Measurements from ENCODE around the gene TNIK.

TNIK gene

DNA sequence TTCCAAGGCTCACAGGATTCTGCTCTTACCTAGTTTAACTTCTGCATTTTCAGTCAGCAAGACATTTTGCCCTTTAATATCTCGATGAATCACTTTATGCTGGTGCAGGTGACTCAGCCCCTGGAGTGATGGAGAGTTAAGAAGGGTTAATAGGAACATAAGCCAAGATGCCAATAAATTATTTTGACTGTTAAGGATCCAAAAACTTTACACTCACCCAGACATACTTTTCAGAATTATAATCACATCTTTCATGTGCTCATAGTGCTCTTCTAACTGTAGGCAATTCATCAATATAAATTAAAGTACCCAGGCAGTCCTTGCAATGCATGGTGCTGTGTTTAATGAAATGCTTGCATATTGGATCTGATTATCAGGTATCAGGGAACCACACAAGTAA is 269.5 kb downstream of the TNIK start:
- intact Hi-C loops (cut with DNase I; ENCODE audit: low total_unique reads), result no loop called here

DNA sequence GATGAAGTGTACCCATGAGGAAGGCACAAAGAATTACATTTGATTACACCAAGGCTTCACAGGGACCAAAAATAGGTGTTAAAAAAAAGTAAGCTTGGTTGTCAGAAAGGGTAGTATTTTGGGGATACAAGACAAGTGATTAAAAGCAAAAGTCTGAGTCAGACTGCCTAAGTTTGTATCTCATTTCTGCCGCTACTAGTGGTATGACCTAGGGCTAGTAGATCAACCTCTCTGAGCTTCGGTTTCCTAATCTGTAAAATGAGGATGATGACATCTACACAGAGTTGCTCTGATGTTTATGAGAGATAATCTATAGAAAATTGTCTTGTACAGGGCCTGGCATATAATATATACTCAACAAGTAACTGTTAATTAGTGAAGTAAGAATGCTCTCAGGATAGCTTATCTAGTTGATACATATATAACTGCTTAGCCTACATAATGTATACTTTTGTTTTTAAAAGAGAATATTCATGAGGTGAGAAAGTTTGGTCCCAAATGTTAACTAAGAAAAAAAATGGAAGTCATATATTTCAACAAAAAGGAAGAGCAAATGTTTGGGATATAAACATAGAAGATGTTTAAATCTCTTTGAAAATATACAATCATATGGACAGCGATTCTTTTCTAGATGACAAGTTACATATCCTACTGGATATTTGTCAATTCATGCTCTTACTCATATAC is 270.7 kb downstream of the TNIK start:
- Histone ChIP-seq H3K36me3 (no peaks in the 10 kb centered on the region), H3K9me3 (no peaks in the 10 kb centered on the region), H3K4me3 (no peak overlapping the region), H3K4me1 (peaks cover 0 to 30% (median 6%) of the 10 kb centered on the region in 4 donors), H3K27ac (no peak overlapping the region), H3K27me3 (no peaks in the 10 kb centered on the region)
- TF ChIP-seq, protein P1, sequence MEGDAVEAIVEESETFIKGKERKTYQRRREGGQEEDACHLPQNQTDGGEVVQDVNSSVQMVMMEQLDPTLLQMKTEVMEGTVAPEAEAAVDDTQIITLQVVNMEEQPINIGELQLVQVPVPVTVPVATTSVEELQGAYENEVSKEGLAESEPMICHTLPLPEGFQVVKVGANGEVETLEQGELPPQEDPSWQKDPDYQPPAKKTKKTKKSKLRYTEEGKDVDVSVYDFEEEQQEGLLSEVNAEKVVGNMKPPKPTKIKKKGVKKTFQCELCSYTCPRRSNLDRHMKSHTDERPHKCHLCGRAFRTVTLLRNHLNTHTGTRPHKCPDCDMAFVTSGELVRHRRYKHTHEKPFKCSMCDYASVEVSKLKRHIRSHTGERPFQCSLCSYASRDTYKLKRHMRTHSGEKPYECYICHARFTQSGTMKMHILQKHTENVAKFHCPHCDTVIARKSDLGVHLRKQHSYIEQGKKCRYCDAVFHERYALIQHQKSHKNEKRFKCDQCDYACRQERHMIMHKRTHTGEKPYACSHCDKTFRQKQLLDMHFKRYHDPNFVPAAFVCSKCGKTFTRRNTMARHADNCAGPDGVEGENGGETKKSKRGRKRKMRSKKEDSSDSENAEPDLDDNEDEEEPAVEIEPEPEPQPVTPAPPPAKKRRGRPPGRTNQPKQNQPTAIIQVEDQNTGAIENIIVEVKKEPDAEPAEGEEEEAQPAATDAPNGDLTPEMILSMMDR (IDR thresholded peaks at IDR 0.05), result no peak
- DNase-seq, result no peak
- intact Hi-C loops (cut with DNase I; ENCODE audit: low total_unique reads), result loop anchor here (5.0 kb wide), 1 partner anchor 273 kb away; the partner anchor contains the start of gene TNIK

More for the DNA sequence above, 269.5 kb downstream of the TNIK start:
- DNase-seq, result no peak
- peaks cover 0 to 19% (median under 1%) of the 10 kb centered on the region in 4 donors for H3K4me1 ChIP-seq
- H3K27me3 ChIP-seq, result no peaks in the 10 kb centered on the region
- TF ChIP-seq, protein P1 (IDR thresholded peaks at IDR 0.05), result no peak
- no peaks in the 10 kb centered on the region for H3K9me3 ChIP-seq
- H3K27ac ChIP-seq, result no peak overlapping the region
- H3K36me3 ChIP-seq, result no peaks in the 10 kb centered on the region
- no peak overlapping the region for H3K4me3 ChIP-seq

DNA sequence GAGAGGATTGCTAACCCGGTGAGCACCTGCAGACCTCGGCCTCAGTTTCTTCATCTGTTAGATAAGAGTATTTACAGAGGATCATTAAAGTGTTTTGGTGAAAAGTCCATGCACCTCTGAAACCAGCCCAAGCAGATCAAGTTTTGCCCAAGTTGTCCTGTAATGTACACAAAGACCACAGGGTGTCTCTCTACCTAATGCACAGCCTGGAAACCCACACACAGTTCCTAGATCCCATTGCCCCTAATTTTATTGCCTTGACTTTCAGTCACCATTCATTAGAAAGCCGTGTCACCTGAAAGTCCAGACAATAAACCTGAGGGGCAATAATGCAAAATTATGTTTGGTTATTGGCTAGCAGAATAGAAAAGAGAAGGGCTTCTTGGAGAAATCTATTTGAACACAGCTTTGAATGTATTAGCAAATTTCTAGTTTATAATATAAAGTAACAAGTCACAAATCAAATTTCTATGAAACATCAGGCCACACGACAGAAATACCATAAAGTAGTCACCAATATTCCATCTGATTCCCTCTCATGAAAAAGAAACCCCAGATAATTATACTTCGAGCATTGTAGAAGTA is 272.4 kb downstream of the TNIK start:
- intact Hi-C loops (cut with DNase I; ENCODE audit: low total_unique reads), result loop anchor here (5.0 kb wide), 1 partner anchor 275 kb away; the partner anchor contains the start of gene TNIK
- Histone ChIP-seq H3K27me3 (no peaks in the 10 kb centered on the region), H3K4me3 (no peak overlapping the region)

DNA sequence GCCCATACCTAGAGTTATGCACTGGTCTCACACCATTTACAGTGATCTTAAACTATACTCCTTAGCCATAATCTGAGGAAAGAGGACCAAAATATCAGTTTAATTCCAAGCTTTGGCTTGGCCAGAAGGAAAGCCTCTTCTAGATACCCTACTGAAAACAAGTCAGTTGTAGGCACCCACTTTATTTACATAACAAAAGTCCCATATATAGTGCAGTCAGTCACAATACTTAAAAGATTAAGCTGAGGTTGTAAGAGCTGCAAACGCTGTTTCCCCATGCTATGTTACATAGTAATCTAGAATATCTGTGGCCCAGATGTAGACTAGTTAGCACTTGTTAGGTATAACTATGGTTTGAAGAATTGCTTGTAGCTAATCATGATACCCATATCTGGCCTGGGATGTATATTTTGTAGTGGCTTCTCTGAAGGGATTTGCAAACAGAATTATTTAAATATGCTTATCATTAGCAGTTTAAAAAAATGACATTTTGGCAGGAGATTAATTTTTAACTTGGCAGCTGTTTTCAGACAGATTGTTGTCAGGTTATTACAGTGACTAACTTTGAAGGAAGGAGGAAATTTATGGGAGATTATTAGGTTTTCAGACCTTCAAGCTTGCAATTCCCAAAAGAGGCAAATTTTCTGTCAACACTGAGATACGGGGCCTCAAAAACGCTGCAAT is 273.2 kb downstream of the TNIK start:
- Histone ChIP-seq H3K4me1 (peaks cover 0 to 33% (median 8%) of the 10 kb centered on the region in 4 donors), H3K4me3 (no peak overlapping the region), H3K36me3 (no peaks in the 10 kb centered on the region), H3K9me3 (no peaks in the 10 kb centered on the region), H3K27ac (no peak overlapping the region), H3K27me3 (no peaks in the 10 kb centered on the region)
- TF ChIP-seq, protein P1 (IDR thresholded peaks at IDR 0.05), result no peak
- intact Hi-C loops (cut with DNase I; ENCODE audit: low total_unique reads), result loop anchor here (5.0 kb wide), 1 partner anchor 275 kb away; the partner anchor contains the start of gene TNIK
- no peak for DNase-seq

More for the DNA sequence above, 272.4 kb downstream of the TNIK start:
- no peaks in the 10 kb centered on the region for H3K36me3 ChIP-seq
- peaks cover 0 to 33% (median 8%) of the 10 kb centered on the region in 4 donors for H3K4me1 ChIP-seq
- TF ChIP-seq, protein P1 (IDR thresholded peaks at IDR 0.05), result peak; percentile 39 to 41
- H3K9me3 ChIP-seq, result no peaks in the 10 kb centered on the region
- DNase-seq, result no peak
- no peak overlapping the region for H3K27ac ChIP-seq

DNA sequence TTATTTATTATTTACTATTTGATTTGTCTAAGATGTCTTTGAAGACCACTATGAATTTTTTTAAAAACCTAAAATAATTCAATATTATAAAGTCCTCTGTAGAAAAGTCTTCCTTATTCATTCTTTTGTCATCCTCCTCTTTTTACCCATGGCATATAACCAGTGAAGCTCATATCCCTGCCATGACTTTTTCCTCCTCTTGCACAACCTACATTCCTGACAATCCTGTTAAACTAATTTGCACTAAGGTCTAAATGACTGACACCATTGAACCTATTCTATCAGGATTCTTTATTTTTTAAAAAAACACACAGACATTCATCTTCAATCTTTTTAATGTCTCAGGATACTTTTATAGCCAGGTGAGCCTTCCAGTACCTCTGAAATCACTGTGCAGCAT is 273.8 kb downstream of the TNIK start:
- no peaks in the 10 kb centered on the region for H3K36me3 ChIP-seq
- H3K9me3 ChIP-seq, result no peaks in the 10 kb centered on the region
- TF ChIP-seq, protein P1 (IDR thresholded peaks at IDR 0.05), result no peak
- no peak for DNase-seq
- H3K4me3 ChIP-seq, result no peak overlapping the region
- H3K27me3 ChIP-seq, result no peaks in the 10 kb centered on the region
- H3K27ac ChIP-seq, result no peak overlapping the region
- H3K4me1 ChIP-seq, result peaks cover 0 to 33% (median 8%) of the 10 kb centered on the region in 4 donors
- intact Hi-C loops (cut with DNase I; ENCODE audit: low total_unique reads), result loop anchor here (5.0 kb wide), 1 partner anchor 276 kb away; the partner anchor contains the start of gene TNIK

All from tibial artery (tissue), 4 donors.